NCI-H345 (cell line): ENCODE results near the gene NPEPL1.
"Not testable (repeated sequence)": the region's sequence is repeated elsewhere in the genome, so short reads cannot be mapped to it uniquely, and the experiment has no call there.

Experiments
- DNase-seq: peaks from one replicate; lab custom pipeline; 2025; lab: John Stamatoyannopoulos, UW

The NPEPL1 gene

DNA sequence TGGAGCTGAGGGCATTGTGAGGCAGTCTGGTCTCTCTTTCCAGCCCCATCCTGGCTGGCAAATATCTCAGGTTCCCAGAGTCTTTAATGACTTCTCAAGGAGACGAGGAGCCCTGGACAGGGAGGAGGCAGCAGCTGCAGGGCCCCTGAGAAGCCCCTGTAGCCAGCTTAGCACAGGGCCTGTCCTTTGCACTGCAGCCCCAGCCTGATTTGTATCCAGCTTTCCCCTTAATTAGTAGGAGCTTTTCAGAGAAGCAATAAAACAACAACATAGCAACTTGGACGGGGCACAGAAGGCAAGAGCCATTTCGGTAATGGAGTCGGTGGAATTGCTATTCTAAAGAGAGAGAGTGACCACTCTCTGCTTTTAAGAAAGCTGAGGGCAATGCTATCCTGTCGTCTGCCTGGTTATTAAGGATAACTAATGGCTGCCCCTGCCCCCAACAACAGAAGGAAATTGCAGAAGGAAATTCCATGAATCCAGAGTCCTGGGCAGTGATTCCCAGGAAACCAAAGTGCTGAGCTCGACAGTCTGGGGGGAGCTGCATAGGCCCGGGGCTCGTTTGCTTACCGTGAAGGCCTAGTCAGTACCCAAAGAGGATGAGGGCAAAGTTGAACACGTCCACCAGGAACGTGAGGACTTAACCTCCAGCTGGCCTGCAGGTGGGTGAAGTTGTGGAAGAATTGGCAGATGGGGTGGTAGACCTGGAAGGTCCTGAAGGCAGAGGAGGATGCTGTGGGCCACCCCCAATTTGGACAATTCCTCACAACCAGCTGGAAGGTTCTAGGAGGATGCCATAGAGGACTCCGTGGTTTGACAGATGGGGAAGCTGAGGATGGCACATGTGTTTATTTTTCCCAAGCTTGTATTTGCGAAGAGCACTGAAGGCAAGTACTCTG, 50.3 kb downstream of the NPEPL1 start:
- DNase-seq: no peak

DNA sequence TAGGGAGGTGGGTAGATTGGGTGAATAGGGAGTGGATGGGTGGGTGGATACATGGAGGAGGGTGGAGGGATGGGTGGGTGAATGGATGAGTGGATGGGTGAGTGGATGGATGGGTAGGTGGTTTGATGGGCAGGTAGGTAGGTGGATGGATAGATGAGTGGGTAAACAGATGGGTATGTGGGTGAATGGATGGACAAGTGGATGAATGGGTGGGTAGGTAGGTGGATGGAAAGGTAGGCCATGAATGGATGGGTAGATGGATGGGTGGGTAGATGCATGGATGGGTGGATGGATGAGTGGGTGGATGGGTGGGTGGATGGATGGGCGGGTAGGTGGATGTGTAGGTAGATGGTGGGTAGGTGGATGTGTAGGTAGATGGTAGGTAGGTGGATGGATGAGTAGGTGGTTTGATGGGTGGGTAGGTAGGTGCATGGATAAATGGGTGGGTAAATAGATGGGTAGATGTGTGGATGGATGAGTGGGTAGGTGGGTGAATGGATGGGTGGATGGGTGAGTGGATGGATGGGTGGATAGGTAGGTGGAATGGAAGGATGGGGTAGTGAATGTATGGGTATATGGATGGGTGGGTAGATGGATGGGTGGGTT, 51.4 kb downstream of the NPEPL1 start:
- no peak for DNase-seq

DNA sequence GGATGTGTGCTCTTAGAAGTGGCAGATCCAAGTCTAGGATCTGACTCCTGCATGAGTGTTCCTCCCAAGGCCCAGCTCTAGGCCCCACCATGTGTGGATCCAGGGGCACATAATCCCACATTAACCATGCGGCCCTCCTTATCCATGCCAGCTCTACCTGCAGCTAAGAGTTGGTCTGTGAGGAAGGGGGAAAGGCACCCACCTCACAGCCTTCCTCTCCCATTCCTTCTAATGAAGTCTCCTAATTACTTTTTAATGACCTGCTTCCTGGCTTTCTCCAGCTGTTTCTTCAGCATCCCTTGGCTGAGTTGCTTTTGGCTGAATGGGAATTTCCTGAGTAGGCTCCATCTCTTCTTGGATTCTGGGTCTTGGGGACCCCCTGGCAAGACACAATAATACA, 52.2 kb downstream of the NPEPL1 start:
- no peak for DNase-seq

DNA sequence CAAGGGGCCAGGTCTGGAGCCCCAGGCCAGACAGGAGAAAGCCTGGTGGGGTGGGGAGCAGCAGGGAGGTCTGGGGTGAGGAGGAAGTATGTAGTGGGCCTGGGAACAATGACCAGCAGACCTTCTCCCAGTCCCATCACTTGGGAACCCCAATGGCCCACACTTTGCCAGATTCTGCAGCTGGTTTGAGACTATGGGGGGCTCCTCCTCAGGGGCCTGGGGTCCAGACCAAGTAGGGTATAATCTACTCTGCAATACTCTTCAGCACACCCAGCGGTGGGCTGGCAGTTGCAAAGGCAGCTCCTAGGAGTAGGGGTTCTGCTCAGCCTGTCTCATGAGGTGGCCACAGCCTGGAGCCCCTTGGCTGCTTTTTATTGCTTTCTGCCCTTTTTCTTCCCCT, 52.8 kb downstream of the NPEPL1 start:
- no peak for DNase-seq

DNA sequence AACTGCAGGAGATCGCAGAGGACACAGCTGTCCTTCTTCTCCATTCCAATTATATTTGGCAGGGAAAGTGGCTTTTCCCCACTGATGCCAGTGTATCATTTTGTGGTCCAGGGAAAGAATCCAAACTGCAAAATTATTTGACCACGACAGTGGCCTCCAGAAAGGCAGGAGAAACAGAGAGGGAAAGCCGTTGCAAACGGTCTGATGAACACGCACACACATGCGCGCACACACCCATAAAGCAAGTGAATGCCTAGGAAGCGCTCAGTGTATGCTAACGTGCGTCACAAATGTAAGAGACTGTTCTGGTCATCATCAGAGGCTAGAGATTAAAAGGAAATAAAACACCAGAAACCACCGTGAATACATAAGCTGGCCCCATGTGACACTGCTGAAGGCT, 54.0 kb downstream of the NPEPL1 start:
- DNase-seq: no peak

DNA sequence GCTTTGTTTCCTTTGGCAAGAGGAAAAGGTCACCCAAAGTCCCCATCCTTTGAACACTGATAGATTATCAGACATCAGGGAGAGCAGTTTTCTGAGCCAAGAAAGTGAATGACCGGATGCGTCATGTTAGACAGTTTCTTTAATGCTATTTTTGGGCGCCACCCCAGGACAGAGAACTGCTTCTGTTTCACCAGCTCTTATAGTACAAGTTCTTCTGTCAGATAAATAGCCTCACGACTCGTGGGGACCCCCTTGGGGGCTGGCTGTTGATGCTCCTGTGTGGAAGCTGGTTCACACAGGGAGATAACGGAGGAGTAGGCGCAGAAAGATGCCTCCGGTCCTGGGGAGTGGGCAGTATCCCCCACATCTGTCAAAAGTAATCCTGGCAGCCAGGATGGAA, 54.6 kb downstream of the NPEPL1 start:
- no peak for DNase-seq

DNA sequence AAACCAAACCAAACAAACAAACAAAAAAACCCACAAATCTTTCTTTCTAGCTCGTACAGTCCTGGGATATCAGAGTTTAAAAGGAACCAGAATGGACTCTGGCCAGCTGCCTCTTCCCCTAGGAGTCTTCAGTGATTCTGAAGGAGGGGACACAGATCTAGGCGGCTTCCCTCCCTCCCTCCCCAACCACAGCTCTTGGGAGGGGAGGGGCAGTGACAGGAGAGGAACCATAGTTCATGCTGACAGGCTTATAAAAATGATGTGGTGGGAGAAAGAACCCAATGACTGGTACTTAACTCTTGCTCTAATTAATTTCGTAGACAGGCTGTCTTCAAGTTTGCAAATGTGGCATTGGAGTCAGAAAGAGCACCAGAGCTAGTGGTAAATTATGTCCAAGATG, 56.0 kb downstream of the NPEPL1 start:
- no peak for DNase-seq

DNA sequence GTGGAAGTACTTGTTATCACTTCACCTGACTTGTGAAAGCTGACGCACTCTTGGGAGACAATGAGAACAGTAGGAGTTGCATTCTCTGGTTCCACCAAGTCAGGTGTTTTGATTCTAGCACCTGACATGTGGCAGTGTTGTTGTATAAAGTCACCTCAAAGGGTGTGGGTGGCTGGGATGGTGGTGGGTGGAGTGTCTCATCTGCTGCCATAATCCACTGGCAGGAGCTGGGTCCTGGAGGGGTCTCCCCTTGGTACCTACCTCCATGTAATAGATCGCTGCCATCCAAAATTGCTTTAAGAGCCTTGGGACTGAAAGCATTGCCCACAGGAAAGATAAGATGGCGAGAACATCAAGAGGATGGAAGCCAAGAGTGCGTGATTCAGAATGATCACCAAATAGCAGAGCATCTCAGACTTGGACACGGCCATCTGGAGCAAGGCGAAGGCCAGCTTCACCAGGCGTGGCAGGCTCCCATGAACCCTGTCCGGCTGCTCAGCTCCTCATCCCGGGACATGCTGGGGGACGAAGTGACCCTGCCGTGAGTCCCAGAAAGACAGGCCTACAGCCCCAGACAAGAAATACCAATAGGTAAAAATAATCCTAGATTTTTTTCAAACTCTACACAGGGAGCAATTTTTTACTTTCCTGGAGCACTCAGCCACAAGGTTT, 56.6 kb downstream of the NPEPL1 start:
- no peak for DNase-seq

DNA sequence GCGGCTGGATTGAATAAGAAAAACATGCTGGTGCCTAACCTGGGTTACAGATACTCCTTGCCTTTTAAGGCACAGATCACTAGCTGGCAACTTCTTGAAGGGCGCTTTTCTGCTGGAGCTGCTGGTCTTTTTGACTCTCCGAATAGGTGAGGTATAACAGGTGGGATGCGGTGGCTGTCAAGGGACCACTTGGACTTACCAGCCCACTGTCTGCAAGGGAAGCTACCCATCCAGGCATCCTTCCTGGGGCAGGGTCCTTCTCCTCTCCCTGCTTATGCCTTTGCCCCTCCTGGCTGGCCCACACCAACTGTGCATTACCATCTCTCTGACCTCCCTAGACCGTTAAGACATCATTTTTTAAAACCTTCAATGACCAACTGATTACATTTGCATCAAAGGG, 57.4 kb downstream of the NPEPL1 start:
- no peak for DNase-seq

DNA sequence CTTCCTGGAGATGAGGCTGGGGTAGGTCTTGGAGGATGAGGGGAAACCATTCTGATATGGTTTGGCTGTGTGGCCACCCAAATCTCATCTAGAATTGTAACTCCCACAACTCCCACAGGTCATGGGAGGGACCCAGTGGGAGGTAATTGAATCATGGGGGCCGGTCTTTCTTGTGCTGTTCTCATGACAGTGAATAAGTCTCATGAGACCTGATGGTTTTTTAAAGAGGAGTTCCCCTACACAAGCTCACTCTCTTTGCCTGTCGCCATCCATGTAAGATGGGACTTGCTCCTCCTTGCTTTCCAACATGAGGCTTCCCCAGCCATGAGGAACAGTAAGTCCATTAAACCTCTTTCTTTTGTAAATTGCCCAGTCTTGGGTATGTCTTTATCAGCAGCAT, 58.1 kb downstream of the NPEPL1 start:
- not testable (repeated sequence) for DNase-seq

DNA sequence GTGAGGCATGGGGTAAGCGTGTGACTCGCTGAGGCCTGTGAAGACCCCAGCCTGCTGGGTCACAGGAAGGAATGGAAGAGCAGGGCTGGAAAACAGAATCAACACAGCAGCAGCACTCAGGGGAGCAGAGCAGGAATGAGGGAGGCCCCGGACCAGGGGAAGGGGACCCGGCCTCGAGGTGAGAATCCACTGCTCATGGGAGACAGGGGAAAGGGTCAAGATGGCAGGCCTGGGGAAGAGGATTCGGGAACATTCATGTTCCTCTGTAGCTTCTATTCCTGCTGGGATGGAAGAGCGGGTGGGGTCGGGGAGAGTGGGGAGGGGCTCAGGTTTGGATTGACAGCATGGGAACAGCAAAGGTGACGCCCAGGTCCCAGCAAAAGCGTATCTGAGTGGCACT, 59.4 kb downstream of the NPEPL1 start:
- no peak for DNase-seq

DNA sequence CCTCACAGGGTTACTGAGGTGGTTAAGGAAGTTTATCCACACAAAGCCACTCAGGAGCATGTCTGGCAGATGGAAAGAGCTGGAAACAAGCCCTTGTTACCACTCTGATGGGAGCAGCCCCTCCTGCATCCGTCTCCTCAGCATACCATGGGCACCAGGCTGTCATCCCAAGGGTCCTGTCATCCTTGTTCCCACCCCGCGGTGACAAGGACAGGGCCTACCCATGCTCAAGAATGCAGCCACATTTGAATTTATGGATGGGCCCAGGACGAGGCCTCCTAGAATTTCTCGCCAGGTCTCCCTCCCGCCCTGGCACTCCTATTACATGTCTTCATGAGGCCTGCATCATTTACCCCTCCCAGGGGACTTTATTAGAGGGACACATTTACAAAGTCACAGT, 60.0 kb downstream of the NPEPL1 start:
- DNase-seq: no peak

DNA sequence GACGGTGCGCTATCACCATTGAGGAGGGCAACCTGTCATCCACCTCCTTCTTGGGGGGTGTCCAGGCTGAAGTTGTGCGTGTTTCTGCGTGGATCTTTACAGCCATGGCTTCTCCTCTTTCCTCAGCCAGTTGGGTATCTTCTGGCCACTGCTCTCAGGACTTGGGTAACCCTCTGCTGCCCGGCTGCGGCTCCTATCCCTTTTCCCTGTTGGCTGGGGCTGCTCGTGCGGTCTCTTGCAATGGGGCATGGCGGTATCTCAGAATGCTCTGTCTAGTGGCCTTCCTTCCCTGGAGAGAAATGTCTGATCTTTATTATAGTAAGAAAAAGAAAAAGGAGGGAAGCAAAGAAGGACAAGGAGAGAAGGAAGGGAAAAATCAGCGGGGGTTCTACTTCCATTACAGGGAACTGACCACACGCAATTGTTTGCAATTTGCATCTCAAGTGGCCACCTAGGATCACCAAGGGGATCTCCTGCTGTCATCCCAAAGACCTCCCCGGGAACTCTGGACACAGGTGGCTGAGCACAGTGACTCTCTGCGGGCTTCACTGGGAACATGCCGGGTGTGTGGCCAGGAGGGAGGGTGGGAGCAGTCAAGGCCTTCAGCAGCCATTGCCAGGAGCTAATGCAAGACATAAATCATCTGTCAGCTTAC, 60.8 kb downstream of the NPEPL1 start:
- DNase-seq: no peak

DNA sequence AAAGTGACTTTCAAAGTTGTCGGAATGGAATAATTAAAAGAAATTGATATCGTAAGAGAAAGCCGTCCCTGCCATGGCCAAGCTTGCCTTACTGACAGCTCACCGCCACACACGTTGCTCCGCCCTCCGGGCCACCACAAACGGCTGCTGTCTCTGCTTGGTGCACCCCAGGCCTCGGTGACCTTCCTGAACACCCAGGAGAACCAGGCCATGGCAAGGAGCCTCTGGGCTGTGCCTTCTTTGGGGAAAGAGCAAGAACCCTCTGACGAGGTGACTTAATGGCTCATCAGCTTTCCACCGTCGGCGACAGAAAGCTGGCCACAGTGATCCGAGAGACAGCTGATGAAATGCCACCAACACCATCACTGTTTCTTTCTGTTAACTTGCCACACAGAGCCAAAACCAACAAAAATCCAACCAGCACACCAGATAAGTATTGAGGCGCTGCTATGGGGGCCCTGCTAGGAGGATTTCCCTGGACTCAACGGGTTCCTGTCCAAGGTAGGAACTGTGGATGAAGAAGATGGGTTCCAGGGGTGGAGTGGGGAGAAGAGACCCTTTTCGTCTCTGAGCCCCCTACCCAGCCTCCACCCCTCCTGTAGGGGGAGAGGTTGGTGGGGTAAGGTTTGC, 61.4 kb downstream of the NPEPL1 start:
- DNase-seq: no peak

DNA sequence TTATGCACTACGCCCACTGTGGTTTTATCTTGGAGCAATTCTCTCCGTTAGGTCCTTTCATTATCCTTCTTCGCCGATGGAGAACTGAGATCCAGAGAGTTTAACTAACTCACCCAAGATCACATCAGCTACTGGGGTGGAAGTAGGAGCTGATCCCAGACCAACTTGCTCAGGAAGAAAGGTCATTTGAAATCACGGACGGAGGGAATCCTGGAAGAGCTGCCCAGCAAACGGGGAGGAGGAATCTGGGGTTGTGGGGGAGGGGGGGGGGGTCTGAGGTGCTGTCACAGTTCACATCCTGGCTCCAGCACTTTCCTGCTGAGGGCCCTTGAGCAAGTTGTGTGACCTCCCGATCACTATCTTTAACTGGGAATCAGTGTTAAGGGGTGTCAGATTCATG, 62.0 kb downstream of the NPEPL1 start:
- DNase-seq: no peak

DNA sequence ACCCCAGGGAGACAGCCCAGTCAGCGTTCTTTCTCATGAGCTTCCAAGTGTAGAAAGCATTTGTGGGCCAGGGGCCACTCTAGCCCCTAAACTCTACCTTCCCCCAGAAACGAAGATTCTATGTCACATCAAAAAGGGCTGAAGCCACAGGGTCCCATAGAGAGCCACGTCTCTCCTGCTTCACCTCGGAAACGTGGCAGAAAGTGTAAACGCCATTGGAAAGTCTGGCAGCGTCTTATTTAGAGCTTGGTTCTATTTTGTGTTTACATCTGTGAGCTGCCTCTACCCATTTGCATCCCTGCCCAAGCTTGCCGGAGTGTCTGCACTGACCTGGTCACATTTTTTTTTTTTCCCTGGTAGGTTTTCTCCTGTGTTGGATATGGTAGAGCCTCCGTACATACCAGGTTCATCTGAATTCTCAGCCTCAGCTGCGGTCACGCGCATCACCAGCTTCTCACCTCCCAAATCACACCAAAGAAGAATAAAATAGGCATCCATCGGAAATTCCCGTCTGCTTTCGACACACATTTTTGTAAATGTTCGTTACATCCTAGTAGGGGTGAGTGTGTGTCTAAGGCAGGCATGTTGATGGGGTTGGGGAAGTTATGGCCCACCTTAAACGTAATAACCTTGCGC, 62.6 kb downstream of the NPEPL1 start:
- DNase-seq: no peak

DNA sequence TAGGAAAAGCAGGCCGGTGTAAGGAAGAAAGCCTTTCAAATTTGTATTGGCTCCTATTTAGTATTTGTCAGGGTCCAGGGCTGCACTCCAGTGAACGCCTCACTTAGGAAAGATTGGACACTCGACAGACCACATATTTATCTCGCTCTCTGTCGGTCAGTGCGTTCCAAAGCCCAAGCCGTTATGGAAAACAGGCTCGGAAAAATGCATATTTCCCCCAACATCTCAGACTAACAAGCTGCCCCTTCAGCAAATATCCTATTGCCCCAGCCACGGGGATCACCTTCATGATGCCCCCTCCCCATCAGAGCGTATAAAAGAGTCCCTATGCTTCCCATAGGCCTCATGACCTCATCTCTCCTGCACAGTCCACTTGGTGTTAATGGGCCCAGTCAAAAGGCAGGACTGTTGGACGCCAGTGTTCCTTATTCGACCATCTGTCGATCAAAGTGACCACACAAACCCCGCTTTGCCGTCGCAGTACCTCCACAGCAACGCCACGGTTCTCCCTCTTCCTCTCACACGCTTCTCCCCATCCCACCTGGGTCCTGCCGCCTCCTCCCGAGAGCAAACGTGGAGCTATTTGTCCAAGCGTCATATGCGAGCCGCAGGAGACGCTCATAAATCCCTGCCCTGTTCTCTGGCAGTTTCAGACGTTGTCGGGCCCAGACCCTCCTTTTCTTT, 63.3 kb downstream of the NPEPL1 start:
- no peak for DNase-seq

DNA sequence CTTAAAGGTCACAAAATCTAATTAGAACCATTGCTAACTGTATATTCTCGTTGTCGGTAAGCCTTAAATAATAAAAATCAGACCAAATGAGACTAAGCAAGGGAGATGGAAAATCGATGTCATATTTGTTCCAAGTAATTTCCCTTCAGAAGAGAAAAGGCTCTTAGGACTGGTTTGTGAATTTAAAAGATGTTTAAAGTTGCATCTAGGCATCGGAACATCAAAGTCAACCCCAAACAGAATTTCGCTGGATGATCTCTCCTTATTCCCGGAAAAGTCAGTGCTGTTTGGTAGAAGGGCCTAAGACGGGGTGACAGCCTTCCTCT, 63.8 kb downstream of the NPEPL1 start:
- no peak for DNase-seq

DNA sequence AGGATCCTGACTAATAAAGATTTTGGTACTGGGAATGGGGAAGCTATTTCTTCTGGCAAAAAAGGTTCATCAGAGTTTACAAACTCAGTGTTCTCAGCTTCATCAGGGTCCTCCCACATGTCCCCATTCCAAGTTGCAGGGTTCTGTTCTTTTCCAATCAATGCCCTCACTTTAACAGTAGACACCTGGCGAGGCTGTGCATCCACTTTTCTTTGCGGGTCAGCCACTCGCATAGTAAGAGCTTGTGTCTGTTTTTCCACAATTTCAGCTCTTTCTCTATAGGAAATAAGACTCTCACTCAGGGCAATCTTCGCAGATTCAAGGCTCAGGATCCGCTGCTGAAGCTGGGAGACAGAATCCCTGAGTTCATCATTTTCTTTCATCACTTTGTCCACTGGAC, 65.0 kb downstream of the NPEPL1 start:
- DNase-seq: not testable (repeated sequence)

DNA sequence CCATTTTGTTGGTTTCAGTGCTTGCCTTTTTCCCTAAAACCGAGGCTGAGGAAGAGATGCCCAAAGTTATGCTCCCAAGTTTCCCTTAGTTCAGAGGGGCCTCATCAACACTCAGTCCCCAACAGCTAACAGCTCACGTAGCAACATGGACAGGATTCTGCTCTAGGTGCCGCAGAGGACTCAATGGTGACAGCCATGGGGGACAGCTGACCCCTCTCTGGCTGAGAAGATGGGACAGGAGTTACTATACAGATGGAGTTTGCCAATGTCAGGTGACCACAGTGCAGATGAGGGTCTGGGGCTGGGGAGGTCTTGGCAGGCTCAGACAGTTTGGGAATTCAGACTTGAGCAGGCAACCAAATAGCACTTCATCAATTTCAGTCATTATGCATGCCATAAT, 67.3 kb downstream of the NPEPL1 start:
- DNase-seq: no peak

DNA sequence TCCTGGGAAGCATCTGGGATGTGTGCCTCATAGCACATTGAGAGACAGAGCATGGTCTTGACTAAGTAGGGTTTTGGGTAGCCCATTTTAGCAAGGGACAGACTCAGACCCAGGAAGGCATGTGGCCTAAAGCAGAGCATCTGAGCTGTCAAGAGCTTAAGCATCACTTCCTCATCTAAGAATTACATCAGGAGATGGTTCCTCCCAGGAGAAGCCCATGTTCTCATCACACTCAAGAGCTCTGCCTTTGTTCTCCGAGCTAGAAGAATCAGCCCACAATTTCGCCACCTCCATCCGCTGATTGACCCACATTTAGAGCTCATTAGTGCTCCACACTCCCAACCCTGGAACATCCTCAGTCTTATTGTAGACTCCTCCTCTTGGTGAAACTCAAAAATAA, 68.3 kb downstream of the NPEPL1 start:
- DNase-seq: no peak
